Keratinocyte (primary cell): ENCODE data around the gene CPAMD8.

ENCODE experiments used
- EZH2 ChIP-seq: IDR thresholded peaks from one replicate; pipeline ENCODE4 v1.6.1; 2012; ENCODE audit warnings: inconsistent platforms, mild to moderate bottlenecking, low read length, moderate library complexity
- TF ChIP-seq, protein P1 (sequence below), 3 experiments: IDR thresholded peaks in 1 of 3; conservative IDR thresholded peaks in 1 of 3; optimal IDR thresholded peaks in 1 of 3; 2 replicates in 2 of 3; 3 replicates in 1 of 3; pipeline versions ENCODE3 to v1.5.1; 2011; ENCODE audit warnings: low read length in 3 of 3, mild to moderate bottlenecking in 3 of 3, moderate library complexity in 2 of 3, control low read depth in 1 of 3, inconsistent platforms in 1 of 3; ENCODE audit not compliant: insufficient read depth in 2 of 3; ENCODE audit errors: extremely low read depth in 1 of 3

DNA sequence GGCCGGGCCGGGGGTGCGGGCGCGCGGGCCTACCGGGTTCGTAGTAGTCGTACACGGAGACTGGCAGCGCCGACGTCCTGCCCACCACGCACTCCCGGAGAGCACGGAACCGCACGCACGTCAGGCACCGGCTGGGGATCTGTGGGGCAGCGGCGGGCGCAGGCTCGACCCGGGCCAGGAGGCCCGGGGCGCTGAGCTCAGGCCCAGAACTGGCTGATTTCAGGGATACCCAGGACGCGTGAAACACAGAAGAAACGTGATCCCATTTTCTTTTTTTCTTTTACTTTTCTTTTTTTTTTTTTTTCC, 128.8 kb downstream of the CPAMD8 start:
- TF ChIP-seq, protein P1, sequence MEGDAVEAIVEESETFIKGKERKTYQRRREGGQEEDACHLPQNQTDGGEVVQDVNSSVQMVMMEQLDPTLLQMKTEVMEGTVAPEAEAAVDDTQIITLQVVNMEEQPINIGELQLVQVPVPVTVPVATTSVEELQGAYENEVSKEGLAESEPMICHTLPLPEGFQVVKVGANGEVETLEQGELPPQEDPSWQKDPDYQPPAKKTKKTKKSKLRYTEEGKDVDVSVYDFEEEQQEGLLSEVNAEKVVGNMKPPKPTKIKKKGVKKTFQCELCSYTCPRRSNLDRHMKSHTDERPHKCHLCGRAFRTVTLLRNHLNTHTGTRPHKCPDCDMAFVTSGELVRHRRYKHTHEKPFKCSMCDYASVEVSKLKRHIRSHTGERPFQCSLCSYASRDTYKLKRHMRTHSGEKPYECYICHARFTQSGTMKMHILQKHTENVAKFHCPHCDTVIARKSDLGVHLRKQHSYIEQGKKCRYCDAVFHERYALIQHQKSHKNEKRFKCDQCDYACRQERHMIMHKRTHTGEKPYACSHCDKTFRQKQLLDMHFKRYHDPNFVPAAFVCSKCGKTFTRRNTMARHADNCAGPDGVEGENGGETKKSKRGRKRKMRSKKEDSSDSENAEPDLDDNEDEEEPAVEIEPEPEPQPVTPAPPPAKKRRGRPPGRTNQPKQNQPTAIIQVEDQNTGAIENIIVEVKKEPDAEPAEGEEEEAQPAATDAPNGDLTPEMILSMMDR (optimal IDR thresholded peaks at IDR 0.05 in 1 of 3, IDR thresholded peaks at IDR 0.05 in 1 of 3, conservative IDR thresholded peaks at IDR 0.05 in 1 of 3; ENCODE audit: extremely low read depth in 1 of 3, insufficient read depth in 2 of 3, low read length in 3 of 3) = no peak
- TF ChIP-seq EZH2 = no peak
